ENCODE data around the gene CFAP53. TPM values are rescaled to one million over a fixed set of nuclear protein-coding genes. Genes with fewer than 3 reads are reported as not detected.
"Not testable (repeated sequence)": the region's sequence is repeated elsewhere in the genome, so short reads cannot be mapped to it uniquely, and the experiment has no call there.

The CFAP53 gene
- 1.2 TPM for total RNA-seq

GRCh38 chr18:50266248-50266704 is at the start of gene CFAP53:
TSS of gene CFAP53 (minus strand) at chr18:50266495. CDS start at chr18:50266404, 91 bp downstream.
- FAIRE-seq (no peak), DNase-seq (ENCODE audit: low spot score in 2 of 2) (peak; percentile 84 to 92)

DNA sequence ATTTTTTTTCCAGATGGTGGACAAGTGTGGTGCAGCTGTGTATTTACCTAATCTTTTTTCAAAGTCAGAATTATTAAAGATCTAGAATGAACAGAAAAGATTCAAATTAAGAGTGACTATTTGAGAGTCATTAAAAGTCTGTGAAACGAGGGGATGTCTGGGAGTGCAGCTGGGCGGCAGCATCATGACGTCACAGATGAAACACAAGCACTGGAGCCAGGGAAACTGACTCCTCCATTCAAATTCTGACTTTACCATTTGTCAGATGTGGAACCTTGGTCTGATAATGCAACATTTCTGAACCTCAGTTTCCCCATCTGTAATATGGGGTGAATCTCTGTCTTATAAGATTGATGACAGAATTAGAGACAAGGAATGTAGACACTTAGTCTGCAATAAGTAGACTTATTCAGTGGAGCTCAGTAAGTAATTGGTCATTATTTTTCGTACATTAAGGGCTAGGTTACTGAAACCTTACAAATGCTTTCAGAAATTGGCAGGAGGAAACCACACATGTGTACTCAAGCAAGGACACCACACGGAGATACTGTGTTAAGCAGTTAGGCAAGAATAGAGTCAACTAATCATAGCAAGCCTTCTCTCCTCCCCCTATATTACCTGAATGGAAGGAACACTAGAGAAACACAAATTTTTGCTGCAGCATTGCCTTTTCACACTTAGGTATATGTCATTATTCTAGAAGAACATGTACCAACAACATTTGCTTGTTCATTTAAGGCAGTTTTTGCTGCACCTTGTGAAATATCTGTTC is 49.0 kb upstream of the CFAP53 start:
- DNase-seq (ENCODE audit: low spot score in 2 of 2) (no peak), FAIRE-seq (no peak)

- DNase-seq (ENCODE audit: low spot score in 2 of 2) (no peak), FAIRE-seq (no peak)
These were observed 47.7 kb upstream of the CFAP53 start for GRCh38 chr18:50313873-50314460.

- no peak for DNase-seq (ENCODE audit: low spot score in 2 of 2)
- FAIRE-seq, result no peak
These were observed 46.8 kb upstream of the CFAP53 start for GRCh38 chr18:50313031-50313607.

GRCh38 chr18:50312296-50313030 is 46.2 kb upstream of the CFAP53 start:
- FAIRE-seq (no peak), DNase-seq (ENCODE audit: low spot score in 2 of 2) (no peak)

GRCh38 chr18:50311650-50312049 is 45.4 kb upstream of the CFAP53 start:
- FAIRE-seq (no peak), DNase-seq (ENCODE audit: low spot score in 2 of 2) (no peak)

- FAIRE-seq, result no peak
- no peak for DNase-seq (ENCODE audit: low spot score in 2 of 2)
These were observed 43.8 kb upstream of the CFAP53 start for GRCh38 chr18:50310080-50310479.

DNA sequence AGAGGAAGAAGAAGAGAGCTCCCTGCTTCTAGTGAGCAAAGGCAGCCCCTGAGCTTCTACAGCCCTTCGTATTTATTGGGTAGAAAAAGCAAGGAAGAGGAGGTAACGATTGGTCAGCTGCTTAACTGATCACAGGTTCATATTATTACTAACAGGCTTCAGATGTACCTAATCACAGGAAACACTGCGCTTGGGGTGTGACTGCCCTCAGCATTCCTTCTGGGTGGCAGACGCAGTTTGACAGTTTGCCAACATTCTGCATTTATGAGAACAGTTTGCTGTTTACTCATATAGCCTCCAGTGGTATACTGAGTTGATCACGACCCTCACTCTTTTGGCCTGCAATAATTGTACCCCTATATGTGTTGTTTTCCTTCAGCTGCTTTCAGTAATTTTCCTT is 42.6 kb upstream of the CFAP53 start:
- DNase-seq (ENCODE audit: low spot score in 2 of 2), result not testable (repeated sequence)

DNA sequence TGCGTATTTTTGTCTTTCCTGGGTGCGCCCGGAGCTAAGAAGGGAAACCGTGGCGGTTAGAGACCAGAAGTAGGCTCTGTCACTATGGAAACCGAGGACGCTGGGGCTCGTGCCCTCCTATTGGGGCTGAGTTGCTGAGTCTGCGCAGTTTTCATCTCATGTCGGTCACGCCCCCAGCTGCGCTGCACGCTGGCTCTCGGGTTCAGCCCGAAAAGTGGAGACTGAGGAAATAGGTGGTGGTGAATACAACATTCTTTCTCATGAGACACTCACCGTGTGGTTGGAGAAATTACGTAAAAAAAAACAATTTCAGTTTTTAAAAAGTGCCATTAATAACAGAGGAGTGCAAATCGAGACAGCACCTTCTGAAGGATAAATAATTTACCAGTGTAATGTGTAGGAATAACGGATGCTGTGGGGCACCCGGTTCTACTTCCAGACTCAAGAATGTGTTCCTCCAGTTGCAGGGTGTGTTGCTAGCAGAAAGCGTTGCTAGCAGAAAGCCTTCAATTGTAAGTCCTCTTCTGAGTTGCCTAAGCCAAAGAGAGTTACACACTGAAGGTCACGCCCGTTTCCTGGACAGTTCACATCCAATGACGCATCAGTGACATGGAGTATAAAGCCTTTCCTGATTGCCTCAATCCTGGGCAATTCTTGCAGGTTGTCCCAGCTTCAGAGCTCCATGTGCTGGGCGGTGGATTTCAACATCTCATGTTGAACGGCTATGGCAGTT is 41.6 kb upstream of the CFAP53 start:
- no peak for FAIRE-seq
- peak; percentile 79 to 85 for DNase-seq (ENCODE audit: low spot score in 2 of 2)

More for the DNA sequence above, 42.6 kb upstream of the CFAP53 start:
- FAIRE-seq, result not testable (repeated sequence)

DNA sequence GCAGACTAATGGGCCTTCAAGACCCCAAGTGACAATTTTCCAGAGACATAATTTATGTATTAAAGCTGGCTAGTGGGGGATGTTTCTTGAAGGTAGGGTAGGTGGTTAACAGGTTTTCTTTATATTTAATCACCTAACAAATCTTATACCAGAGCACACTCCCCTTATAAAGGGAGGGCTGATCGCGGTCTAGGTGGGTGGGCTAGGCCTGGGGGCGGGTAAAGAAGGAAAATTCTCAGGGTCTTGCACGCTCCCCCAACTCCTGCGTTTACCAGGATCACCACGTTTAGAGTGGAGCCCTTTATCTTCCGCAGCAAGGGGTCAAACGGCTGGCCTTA is 41.1 kb upstream of the CFAP53 start:
- no peak for DNase-seq (ENCODE audit: low spot score in 2 of 2)
- no peak for FAIRE-seq

DNA sequence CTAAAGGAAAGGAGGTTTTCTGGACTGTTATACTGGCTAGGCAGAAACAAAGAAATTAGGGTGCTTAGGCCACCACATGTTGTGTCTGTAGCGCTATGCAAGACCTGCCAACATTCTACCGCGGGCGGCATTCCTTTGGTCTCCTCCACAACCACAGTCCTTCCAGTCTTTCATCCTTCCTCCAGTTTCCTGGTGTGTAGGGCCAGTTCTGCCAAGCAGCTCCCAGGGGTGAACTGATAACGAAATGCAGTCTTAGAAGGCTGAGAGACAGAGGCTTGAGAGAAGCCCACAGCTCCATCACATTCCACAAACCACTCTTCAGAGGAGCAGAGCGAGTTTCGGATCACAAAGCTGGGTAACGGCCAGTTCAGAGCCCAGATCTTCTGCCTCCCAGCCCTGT is 40.6 kb upstream of the CFAP53 start:
- DNase-seq (ENCODE audit: low spot score in 2 of 2) (no peak), FAIRE-seq (no peak)

DNA sequence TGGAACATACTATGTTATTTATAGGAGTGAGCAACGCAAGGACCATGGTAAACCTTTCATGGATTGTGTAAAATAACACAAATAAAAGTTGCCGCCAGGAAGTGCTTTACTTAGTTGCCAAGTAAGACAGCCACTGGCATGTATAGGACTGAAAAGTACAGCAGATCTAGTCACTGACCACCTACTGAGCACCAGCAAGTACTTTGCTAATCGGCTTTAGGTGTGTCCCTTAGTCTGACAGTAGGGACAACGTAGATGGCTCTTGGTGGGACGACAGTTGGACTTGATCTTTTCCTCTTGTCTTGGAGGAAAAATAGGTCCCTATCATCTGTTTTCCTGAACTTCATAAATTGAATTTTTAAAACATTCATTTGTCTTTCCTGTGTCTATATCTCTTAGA is 34.8 kb upstream of the CFAP53 start:
- FAIRE-seq (no peak), DNase-seq (ENCODE audit: low spot score in 2 of 2) (no peak)

DNA sequence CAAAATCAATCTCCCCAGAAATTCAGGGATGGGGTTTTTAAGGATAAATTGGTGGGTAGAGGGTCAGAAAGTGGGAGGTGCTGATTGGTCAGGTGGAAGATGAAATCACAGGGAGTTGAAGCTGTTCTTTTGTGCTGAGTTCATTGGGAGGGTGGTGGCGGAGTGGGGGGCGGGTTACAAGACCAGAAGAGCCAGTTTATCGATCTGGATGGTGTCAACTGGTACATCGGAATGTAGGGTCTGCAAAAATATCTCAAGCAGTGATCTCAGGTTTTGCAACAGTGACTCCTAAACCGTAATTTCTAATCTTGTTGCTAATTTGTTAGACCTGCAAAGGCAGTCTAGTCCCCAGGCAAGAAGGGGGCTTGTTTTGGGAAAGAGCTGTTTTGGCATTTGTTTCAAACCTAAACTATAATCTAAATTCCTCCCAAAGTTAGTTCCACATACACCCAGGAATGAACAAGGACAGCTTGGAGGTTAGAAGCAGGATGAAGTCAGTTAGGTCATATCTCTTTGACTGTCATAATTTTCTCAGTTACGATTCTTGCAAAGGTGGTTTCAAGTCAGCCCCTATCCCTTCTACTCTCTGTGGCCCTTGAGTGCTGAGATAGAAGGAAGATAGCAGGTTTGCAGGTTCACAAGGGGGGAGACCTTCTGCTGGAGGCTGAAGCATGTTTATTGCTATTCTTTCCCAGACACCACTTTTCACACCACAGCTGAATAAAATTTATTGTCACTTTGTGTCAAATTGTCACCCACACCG is 33.5 kb upstream of the CFAP53 start:
- DNase-seq (ENCODE audit: low spot score in 2 of 2), result no peak
- FAIRE-seq, result no peak

- FAIRE-seq (no peak), DNase-seq (ENCODE audit: low spot score in 2 of 2) (no peak)
These were observed 32.4 kb upstream of the CFAP53 start for GRCh38 chr18:50298443-50299284.

DNA sequence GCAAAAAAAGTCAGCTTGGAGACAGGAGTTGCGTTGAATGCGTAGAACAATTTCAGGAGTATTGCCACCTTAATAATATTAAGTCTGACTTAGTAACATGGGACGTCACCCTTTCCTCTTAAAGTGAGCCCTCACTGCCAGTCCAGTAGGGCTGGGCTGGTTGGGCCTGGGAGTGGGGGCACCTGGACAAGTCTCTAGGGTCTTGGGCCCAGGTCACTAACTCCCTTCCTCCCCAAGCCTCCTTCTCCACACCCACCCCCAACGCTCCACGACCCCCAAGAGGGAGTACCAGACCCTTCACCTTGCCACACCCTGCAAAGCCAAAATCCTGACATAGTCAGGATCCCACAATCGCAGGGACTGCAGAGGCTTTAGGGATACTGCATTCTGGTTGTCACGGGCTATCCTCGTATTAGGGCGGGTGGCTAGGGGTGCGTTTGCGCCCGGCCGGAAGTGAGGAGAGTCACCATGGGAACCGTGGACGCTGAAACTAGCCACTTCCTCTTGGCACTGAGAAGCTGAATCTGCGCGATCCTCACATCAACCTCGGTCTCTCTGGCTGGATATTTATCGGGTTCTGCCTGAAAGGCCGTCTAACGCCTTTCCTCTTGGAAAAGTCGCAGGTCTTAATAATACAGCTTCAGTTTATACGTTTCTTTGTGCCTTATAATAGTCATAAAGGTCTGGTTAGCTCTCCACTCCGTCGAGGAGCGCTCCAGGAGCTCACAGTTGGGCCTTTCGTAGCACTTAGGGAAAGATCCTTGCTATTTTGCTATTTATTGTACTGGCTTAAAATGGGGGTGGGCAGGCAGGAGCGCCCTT is 31.5 kb upstream of the CFAP53 start:
- peak; percentile 73 to 83 for DNase-seq (ENCODE audit: low spot score in 2 of 2)
- no peak for FAIRE-seq

GRCh38 chr18:50293039-50293438 is 26.7 kb upstream of the CFAP53 start:
- FAIRE-seq (no peak), DNase-seq (ENCODE audit: low spot score in 2 of 2) (no peak)

DNA sequence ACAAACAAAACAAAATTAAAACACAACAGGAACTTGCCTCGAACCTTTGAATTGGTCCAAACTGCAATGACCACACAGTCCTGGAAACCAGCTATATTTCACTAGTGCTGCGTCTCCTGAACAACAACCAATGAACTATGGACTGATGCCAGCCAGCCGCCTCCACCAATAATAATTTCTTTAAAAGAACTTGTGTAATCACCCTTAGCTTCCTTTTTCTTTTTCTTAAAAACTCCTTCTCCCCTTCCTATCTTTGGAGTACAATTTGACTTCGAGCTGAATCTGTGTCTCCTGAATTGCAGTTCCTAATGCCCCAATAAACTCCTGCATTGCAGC is 22.8 kb upstream of the CFAP53 start:
- FAIRE-seq (no peak), DNase-seq (ENCODE audit: low spot score in 2 of 2) (no peak)

All from frontal cortex (tissue), 4 donors.